ELR (cell line): Measurements from ENCODE around the gene FUT8.

Source experiments
- DNase-seq: peaks from one replicate; pipeline ENCODE4 v3.0.0-alpha.2; 2015; ENCODE audit warnings: low read depth

FUT8 gene

GRCh38 chr14:65774041-65774440, 361.5 kb downstream of the FUT8 start:
- no peak for DNase-seq

GRCh38 chr14:65776193-65776852, 363.8 kb downstream of the FUT8 start:
- DNase-seq: no peak

GRCh38 chr14:65780566-65780965, 368.0 kb downstream of the FUT8 start:
- DNase-seq: no peak

- no peak for DNase-seq
Measured at GRCh38 chr14:65783101-65783500, 370.6 kb downstream of the FUT8 start.

- DNase-seq: peak; percentile 11
Measured at GRCh38 chr14:65783576-65783975, 371.0 kb downstream of the FUT8 start.

- DNase-seq: no peak
Measured at GRCh38 chr14:65784574-65784973, 372.0 kb downstream of the FUT8 start.

- no peak for DNase-seq
Measured at GRCh38 chr14:65787461-65787860, 374.9 kb downstream of the FUT8 start.

- no peak for DNase-seq
Measured at GRCh38 chr14:65788876-65789275, 376.3 kb downstream of the FUT8 start.

- no peak for DNase-seq
Measured at GRCh38 chr14:65789363-65789762, 376.8 kb downstream of the FUT8 start.

GRCh38 chr14:65790172-65790815, 377.8 kb downstream of the FUT8 start:
- no peak for DNase-seq

GRCh38 chr14:65791191-65791981, 378.9 kb downstream of the FUT8 start:
- DNase-seq: peak; percentile 89

- peak; percentile 89 for DNase-seq
Measured at GRCh38 chr14:65792208-65792905, 379.8 kb downstream of the FUT8 start.
